ENCODE data around the gene DNAH10.
"Not testable (repeated sequence)": the region's sequence is repeated elsewhere in the genome, so short reads cannot be mapped to it uniquely, and the experiment has no call there.

DNAH10 gene

GRCh38 chr12:123747309-123747708 is 14.8 kb upstream of the DNAH10 start:
- DNase-seq, result no peak

DNA sequence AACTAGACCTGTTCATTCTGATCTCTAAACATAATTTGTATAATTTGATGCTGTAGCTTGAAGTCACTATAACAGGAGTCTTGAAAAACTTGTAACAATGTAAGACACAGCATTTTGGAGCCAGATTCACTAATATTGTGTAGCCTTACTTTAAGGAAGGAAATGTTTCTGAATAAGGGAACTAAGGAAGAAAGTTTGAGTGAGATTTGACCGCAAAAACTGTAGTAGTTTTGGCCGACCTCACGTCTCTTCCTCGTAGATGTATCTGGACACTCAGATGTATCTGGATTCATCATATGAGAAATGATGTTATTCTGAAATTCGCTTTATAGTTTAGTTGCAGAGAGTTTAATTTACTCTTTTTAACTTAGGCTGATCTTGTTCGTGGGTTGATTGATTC is 13.9 kb upstream of the DNAH10 start:
- DNase-seq, result no peak

DNA sequence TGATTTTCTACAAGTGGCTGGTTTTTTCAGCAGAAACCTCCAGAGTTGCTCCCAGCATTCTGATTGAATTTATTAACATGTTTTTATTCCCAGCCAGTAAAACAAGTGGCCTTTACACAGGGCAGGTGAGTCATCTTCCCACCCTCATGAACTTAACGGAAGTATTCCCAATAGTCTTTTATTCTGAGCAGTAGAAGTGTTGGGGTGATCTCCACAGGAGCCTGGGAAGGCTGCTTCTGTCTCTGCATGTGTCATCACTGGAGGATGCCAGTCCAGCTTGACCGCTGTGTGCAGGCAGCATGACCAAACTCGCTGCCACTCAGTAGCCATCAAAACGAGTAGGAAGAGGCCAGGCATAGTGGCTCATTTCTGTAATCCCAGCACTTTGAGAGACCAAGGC is 13.4 kb upstream of the DNAH10 start:
- no peak for DNase-seq

GRCh38 chr12:123749355-123749754 is 12.7 kb upstream of the DNAH10 start:
- DNase-seq, result no peak

GRCh38 chr12:123750159-123750656 is 11.9 kb upstream of the DNAH10 start:
- no peak for DNase-seq

GRCh38 chr12:123752046-123752445 is 10.1 kb upstream of the DNAH10 start:
- no peak for DNase-seq

DNA sequence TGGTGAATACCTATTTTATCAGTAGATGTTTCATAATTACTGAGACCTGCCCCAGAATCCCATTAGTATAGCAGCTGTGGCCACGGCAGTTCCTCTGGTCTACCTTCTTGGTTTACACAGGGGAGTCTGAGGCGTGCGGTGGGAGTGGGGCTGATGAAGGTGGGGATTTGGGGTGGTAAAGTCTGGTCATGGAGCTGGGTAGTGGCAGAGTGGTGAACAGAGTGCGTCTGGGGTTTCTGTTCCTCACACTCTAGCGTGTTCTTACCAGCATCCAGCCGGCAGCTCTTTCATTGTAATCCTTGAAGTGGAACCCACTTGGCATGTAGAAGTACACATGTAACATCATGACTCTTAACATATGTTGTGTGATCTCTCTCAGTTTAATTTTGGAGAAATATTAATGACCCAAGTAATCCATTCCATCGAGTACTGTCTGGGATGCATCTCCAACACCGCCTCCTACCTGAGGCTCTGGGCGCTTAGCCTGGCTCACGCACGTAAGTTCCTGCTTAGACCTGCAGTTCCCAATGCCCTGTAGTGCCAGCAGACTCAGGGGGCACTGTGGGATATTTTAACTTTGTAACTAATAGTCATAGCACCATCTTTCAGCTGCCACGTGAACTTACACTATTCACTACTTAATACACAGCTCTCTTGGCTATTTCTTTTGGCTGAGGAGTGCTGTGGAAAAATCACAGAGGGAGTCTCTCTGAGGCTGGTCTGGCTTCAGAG is 7.9 kb upstream of the DNAH10 start:
- no peak for DNase-seq

GRCh38 chr12:123757561-123757960 is 4.5 kb upstream of the DNAH10 start:
- no peak for DNase-seq

GRCh38 chr12:123760267-123760938 is 1.7 kb upstream of the DNAH10 start:
- DNase-seq, result no peak

GRCh38 chr12:123762715-123763052 is 583 bp downstream of the DNAH10 start:
- no peak for DNase-seq

DNA sequence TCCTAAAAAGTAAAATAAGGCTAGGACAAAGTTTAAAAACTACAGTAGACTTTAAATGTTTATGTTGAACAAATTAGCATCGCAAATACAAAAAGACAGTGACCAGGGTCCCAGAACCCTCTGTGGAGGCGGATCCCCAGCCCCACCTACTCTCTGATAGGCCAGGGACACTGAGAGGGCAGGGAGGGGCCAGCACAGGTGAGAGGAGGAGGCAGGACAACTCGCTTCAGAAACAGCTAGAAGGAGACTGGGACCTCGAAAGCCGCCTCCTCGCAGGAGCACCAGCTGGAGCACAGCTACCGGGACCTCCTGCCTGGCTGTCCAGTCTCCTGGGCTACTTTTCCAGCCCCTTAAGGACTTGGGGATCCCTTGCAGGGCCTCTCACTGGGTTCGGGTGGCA is 992 bp downstream of the DNAH10 start:
- DNase-seq, result no peak

GRCh38 chr12:123764109-123764508 is 2.0 kb downstream of the DNAH10 start:
- no peak for DNase-seq

- no peak for DNase-seq
Measured at GRCh38 chr12:123765504-123766035, 3.5 kb downstream of the DNAH10 start.

DNA sequence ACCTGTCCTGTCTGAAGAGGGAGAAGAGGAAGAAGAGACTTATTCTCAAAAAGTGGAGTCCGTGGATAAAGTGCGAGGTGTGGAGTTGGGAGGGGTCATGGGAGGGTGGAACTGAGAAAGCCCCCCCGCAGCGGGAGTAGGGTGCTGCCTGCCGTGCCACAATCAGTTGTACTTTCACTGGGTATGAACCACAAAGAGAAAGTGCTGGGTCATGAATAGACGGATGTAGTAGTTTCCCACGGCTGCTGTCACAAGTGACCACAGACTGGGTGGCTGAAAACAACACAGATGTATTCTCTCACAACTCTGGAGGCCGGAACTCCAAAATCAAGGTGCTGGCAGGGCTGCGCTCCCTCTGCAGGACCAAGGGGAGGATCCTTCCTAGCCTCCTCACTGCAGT is 5.5 kb downstream of the DNAH10 start:
- DNase-seq, result no peak

- no peak for DNase-seq
Measured at GRCh38 chr12:123771261-123771660, 9.2 kb downstream of the DNAH10 start.

GRCh38 chr12:123772074-123772473 is 10.0 kb downstream of the DNAH10 start:
- no peak for DNase-seq

DNA sequence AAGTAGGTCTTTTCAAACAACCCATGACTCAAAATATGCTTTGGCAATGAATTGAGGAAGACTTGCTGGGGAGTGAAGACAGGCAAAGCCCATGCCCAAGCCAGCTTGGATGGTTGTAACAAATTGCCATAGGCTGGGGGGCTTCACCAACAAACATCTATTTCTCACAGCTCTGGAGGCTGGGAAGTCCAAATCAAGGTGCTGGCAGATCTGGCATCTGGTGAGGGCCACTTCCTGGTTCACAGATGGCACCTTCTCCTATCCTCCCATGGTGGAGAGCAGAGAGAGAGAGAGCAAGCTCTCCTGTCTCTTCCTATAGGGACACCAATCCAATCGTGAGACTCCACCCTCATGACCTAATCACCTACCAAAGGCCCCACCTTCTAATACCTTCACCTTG is 11.3 kb downstream of the DNAH10 start:
- no peak for DNase-seq

DNA sequence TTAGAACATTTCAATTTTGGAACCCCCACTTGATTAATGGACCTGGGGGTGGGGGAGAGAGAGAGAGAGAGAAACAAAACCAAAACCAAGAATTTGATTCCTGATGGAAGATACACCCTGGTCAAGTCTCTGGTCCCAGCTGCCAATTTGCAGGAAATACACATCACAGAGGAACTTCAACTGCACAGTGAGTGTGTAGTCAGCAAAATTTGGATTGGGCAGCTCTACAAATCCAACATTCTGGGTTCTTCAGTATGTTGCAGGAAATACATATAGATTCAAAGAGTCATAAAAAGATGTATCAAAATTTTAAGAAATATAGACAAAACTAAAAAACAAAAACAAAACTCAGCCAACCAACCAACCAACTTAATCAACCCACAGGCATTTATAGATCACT is 17.4 kb downstream of the DNAH10 start:
- DNase-seq, result no peak

GRCh38 chr12:123782997-123783792 is 21.1 kb downstream of the DNAH10 start:
- DNase-seq, result no peak

DNA sequence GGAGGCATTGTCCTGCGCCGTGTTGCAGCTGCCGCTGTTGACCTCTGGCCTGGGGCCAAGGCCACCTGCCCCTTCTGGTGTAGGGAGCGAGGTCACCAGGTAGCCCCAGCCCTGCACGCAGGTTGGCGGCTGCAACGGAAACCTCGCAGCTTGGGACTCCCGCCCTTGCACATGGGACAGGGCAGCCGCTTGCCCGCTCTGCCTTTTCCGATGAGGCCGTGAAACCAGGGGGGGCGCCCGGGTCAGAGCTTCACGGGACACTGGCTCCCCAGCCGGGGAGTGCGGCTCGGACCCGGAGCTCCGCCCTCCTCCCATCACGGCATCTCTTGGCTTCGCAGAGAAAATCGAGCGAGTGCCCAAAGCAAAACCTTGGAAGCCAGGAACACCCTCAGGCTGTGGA is 25.4 kb downstream of the DNAH10 start:
- no peak for DNase-seq

DNA sequence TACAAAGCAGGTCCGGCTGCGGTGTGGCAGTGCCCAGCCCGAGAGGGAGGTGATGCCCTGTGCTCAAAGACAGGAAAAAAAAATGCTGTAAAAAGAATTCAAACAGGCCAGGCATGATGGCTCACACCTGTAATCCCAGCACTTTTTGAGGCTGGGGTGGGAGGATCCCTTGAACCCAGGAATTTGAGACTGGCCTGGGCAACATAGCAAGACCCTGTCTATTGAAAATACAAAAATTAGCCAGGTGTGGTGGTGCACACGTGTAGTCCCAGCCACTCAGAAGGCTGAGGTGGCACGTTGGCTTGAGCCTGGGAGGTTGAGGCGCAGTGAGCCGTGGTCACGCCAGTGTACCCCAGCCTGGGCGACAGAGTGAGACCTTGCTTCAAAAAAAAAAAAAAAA is 26.4 kb downstream of the DNAH10 start:
- no peak for DNase-seq

- not testable (repeated sequence) for DNase-seq
Measured at GRCh38 chr12:123789422-123789821, 27.3 kb downstream of the DNAH10 start.

DNA sequence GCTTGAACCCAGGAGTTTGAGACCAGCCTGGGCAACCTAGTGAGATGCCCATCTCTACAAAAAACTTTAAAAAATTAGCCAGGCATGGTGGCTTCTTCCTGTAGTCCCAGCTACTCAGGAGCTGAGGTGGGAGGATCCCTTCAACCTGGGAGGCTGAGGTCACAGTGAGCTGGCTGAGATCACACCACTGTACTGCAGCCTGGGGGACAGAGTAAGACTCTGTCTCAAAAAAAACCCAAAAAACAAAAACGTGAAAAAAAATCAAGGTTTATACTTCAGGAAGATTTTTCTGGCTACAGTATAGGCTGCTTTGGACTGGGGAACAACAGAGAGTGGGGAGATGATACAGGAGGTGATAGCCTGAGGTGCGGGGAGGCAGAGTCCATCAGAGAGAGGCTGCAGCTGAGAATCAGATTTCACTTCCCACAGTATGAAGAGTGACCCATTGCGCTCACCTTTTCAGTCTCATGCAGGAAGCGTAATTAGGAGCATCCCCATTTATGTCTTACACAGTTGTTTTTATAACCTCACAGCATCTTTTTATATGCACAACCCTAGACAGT is 28.9 kb downstream of the DNAH10 start:
- no peak for DNase-seq

All from NCI-H1436 treated with DMSO at 0.1 percent for 48 hours (cell line).